NCI-H2107 (cell line): ENCODE measurements around the gene PIP5KL1.
A peak's percentile ranks its signal among the peaks of the same experiment; 100 is the strongest.

Experiments
- DNase-seq: peaks from one replicate; lab custom pipeline; 2025; lab: John Stamatoyannopoulos, UW

PIP5KL1 gene

DNA sequence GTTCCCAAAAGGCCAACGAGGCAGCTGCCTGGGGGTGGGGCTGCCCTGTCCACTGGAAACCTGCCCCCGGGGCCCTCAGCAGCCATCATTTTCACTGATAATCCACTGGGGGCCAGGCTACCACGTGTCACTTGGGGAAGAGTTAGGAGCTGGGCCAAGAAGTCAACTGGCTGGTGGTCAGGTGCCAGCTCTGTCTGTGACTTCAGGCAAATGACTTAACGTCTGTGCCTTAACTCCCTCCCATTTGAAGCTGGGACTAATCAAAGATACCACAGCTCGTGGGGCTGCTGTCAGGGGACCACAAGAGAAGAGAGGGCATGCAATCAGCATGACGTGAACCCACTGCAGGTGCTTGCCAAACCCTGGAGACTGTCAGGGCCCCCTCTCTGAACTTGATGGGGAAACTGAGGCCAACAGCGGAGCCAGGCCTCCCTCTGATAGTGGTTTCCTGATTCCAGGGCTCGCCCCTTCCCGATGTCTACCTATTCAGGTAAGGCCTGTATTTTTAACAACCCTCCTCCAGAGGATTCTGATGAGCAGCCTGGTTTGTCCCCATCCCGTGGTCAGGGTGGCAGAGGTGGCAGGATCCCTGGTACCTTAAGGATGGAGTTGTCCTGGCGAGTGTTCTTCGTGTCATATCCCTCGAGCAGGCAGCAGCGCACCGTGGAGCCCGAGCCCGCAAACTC, 19.4 kb upstream of the PIP5KL1 start:
- no peak for DNase-seq

DNA sequence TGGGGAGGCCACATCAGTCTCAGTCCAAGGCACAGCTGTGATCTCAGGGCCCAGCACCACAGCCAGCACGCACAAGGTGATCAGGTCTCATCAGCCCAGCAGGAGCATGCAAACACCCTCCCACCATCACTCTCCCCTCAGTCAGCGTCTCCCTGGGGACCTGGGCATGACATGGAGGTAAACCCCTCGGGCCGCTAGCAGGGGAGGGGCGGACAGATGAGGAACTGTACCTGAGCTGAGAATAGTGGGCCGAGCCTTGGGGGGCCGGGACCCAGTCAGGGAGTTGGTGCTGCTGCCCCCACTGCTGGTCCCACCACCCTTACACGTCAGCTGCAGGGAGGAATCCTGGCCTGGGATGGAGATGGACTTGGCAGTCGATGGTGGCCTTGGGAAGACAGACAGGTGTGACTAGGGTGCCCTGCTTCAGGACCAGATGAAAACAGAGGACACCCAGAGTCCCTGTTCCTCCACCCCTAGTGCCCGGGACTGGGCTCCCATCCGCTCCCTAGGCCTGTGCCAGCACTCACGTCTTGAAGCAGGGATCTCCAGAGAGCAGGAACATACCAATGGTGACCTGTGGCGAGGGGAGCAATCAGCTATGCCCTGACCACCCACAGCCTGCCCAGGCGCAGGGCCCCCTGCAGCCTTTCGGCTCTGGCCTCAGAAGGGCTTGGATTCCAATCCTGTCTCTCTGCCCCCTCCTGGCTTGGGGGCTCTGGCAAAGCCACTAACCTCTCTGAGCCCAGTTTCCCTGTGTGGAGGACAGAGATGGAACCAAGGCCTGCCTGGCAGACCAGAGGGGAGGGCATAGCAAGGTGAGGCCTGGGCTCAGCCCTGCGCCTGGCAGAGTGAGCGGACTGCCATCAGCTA, 17.5 kb upstream of the PIP5KL1 start:
- no peak for DNase-seq

DNA sequence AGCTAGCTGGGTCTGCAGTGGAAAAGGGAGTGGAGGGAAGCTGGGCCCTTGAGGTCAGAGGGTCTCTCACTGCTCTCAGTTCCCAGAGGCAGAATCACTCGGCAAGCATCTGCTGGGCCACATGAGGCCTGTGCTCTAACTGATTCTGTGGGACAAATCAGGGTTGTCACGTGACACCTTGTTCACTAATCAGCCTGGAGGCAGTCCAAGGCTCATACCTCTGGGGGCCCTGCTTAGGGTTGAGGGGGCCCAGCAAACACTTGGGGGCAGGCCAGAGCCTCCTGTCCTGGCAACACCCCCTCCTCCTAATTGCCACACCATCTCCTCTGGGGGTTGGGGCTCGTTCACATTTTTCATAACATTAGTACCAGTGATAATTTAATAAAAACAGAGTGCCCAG, 16.2 kb upstream of the PIP5KL1 start:
- no peak for DNase-seq

DNA sequence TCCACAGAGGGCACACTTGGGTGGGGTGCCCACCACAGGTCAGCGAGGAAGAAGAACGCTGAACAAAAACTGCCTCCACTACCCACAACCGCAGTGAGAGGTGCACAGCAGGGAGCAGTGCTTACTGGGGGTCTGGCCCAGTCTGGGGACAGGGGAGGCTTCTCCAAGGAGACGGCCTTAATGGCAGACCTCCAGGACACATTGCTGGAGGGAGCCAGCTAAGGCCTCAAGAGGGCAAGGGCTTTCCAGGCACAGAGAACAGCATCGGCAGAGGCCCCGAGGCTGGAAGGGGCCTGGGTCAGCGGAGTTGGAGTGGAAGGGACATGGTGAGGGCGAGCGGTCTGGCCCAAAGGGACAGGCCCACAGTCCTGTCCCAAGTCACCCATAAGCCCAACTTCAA, 15.4 kb upstream of the PIP5KL1 start:
- no peak for DNase-seq

DNA sequence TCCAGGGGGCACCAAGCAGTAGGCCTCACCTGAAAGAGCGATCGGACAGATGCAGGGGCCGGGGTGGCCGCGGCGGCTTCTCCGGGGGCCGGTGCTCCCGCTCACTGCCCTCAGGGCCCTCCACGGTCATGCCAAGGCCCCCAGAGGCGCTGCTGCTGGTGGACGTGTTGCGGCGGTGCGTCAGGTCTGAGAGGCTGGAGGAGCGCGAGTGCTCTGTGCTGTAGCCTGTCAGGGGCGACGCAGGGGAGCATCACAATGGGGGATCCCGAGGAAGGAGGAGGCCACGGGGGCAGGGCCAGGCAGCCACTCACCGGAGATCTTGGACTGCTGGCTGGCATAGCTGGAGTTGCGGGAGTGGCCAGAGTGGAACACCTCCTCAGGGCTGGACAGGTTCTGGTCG, 14.8 kb upstream of the PIP5KL1 start:
- no peak for DNase-seq

DNA sequence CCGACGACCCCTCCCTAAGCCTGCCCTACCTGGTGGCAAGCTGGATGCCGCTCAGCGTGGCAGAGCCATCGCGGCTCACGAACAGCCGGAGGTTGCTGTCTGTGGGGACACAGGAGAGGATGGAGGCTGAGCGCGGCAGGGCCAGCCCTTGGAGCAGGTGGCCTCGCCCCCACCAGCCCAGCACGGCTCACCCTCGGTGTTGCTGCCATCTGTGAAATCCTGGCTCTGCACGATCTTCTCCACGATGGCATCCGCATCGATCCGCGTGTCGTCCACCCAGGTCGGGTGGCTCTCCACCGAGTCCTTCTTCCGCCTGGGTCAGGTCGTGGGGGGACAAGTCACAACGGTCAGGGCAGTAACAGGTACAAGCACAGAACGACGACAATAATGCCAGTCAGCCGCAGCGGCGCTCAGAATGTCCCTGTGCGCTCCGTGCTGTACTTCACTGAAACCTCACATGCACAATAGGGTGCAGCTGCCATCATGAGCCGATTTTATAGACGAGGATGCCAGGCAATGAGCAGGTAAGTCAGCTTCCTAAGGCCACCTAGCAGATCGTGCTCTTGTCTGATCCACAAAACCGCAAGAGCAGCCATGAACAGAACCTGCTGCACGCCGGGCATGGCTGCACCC, 14.1 kb upstream of the PIP5KL1 start:
- no peak for DNase-seq

DNA sequence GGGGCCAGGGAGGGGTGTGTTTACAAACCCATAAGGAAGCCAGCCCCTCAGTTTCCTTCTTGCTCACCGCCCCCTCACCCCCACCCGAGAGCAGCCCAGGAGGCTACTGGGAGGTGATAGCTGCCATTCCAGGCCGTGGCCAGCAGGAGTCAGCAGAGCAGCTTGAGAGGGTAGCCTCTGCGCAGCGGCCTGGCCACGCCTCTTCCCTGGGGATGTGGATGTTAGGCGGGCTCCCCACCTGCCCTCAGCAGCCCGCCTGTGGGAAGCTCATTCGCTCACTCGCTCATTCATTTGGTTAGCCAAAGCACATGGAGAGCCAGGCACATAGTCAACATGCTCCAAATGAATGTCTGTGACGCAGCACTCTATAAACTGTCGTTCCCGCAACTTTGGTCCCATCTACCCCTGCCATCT, 13.2 kb upstream of the PIP5KL1 start:
- peak; percentile 80 for DNase-seq

DNA sequence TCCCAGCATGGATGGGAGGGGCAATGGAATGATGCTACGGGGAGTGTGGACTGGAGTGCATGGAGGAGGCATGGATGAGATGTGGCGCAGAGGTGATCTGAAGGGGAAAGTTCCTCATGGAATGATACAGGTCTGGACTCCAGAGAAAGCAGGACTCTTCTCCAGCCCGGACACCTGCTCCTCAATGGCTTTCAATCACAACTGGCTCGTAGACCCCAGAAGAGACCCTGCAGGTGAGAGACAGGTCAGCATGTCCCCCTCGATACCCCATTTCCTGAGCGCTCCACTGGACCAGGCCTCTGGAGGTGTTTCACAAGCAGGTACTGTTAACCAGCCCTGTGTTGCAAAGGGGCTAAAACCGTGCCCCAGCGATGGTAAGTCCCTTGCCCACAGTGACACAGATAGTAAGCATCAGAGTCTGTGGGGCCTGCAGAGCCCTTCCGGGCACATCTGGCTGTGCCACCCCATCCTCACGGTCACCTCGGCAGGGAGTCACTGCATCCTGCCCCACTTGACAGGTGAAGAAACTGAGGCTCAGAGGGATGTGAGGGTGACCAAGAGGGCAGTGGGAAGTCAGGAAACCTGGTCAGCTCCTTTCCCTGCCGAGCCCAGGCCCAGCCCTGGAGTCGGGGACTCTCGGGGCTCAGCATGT, 12.6 kb upstream of the PIP5KL1 start:
- DNase-seq, result no peak

DNA sequence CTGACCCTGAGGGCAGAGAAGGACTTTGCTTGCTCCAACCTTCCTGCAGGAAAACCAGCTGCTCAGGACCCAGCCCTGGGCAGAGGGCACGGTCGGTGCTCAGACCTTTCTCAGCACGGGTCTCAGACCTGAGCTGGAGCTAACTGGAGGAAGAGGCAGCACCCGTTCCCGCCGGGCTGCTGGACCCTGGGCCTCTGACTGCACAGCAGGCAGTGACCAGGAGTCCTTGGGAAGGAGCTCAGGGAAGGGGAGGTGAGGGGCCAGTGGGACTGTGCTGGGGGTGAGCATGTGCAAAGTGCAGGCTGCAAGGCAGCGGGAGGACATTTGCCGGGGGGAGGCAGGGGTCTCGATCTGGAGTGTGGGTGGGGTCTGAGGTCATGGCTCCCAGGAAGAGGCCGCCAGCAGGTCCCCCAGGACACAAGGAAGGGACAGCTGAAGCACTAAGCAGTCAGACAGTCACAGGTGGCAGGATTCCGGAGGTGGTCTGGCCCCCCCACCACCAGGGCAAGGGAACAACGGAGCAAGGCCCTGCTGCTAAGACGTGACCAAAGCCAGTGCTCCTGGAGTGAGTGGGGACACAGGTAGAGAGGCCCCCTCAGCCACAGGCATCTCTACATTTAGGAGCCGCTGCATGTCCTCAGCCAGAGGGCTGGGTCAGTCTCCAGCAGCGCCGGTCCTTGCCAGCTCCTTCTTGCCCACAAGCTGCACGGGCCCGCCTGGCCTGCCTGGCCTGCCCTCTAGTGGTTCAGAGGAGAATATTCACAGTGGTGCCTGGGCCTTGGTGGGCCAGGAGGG, 11.8 kb upstream of the PIP5KL1 start:
- DNase-seq, result no peak

DNA sequence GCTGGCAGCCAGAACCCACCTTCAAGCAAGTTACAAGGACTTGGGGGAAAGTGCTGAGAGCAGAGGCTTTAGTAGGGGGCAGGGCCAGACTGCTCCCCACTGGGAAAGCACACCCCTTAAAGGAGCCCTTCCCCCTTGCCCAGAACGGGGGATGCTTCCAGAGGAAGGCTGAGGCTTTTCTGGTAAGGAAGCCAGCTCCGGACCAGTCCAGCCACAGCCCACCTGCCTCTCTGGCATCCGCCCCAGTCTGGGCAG, 11.3 kb upstream of the PIP5KL1 start:
- no peak for DNase-seq

DNA sequence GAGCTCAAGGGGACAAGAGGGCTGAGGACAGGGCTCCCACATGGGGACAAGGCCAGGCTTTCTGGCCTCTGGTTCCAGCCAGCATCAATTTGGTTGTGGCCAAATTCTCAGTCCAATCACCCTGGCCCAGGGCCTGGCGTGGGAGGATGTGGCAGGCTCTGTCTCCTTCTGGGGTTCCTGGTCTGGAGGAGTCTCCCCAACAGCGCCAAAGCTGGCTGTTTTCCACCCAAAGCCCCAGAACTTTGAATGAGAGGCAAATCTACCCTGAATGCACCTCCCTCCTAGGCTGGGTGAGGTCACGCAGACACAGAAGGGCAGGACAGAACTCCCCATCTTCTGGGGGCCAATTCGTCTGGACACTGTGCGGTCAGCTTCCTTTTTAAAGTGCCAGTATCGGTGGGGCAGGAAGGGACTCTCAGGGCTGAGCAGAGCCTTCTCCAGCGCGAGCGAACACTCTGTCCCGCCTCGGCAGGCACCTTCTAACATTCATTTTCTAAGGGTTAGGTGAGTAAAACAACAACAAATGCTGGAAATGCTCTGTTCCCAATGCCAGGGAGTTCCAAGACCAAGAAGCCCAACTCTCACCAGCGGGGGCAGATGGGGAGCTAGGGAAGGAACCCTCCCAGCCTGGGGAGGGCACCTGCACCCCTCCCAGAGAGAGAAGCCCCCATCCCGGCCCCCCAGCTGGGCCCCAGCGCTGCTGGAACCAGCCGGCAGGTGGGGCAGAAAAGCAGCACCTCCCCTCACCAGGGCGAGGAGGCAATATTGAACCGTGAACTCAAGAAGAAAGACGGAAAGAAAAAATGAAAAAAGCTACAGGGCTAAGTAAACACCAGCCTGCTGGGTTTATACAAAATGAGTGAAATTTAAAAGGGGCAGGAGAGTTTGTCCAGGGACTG, 10.7 kb upstream of the PIP5KL1 start:
- no peak for DNase-seq

DNA sequence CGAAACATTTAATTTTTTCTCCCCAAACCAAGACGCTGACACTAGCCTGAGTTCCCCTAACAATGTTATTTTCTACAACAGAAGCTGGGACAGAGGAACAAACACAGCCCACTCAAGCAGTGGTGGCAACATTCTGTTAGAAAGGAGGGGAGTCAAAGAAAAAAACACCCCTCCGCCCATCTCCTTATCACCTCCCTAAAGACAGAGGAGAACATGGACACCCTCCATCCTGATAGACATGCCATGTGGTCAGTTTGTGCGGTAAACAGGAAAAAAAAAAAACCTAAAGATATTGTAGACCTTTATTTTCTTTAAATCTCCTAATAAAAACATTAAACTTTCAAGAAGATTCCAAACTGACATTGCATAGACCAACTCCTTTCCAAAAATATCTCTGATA, 10.0 kb upstream of the PIP5KL1 start:
- no peak for DNase-seq

DNA sequence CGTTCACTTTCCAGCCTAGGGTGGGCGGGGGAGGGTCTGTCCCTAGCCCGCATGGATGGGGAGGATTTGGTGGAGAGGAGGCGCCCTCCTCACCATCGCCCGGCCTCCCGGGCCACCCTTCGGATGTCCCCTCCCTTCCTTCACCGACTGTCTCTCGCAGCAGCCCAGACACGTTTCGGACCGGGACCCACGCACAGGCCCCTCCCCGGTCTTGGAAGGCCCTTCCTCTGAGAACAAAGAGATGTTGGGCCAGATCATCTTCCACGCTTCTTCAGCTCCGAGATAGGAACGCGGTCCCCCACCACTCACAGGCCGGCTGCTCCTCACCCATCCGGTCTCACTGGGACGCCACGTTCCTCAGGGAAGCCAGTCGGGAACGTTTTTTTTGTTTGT, 7.7 kb upstream of the PIP5KL1 start:
- DNase-seq, result no peak

DNA sequence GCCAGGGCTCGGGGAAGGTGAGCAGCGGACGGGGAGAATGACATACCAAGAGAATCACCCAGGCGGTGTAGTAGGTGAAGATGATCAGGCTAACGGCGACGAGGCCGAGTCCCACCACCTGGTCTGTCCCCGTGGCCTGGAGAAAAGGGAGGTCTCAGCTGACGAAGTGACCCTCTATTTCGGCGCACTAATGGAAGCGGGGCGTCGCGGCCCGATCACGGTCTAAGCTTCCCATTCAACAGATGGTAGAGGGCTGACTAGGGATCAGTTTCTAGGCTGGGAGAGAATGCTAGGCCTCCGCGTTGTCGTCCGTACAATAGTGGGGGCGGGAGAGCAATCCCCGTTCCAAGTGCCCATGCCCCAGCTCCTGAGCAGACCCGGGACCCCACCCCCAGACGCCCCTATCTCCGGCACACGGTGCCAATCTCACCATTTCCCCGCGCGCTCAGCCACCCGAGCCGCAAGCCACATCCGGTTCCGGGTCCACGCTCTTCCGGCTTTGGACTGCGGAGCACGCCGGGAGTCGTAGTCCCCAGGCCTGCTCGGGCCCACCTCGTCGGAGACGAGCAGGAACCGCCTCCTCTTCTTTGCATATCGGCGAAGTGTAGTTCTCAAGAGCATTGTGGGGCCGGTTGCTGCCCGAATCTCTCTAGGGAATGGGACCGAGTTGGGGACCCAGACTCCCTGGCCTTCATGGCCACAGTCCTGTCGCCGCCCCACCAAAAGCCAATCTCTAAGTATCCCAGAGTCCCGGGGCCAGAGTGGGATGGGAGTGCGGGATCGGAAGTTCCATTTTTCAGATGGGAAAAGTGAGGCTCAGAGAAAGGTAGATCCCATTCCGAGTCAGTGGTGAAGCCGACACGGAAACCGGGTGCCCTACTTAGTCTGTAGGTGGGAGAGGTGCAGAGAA, 7.1 kb upstream of the PIP5KL1 start, which contains the start of gene DPM2:
TSS of gene DPM2 (minus strand) at position 467 of the 910 bp plus-strand sequence. CDS start at position 433, 34 bp downstream.
- DNase-seq, result no peak

DNA sequence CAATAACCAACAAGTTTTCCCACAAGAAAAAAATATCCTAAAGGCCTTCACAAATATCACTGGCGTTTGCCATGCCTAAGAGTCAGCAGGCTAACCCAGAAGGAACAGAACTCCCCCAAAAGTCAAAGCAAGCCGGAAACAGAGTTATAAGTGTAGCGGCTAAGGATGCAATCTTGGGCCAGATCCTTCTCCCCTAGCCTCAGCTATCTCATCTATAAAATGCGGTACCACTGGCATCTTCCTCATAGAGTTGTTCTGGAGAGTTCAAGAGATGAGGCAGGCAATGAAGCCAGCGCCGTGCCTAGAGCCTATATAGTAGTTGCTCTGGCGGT, 6.4 kb upstream of the PIP5KL1 start:
- no peak for DNase-seq

DNA sequence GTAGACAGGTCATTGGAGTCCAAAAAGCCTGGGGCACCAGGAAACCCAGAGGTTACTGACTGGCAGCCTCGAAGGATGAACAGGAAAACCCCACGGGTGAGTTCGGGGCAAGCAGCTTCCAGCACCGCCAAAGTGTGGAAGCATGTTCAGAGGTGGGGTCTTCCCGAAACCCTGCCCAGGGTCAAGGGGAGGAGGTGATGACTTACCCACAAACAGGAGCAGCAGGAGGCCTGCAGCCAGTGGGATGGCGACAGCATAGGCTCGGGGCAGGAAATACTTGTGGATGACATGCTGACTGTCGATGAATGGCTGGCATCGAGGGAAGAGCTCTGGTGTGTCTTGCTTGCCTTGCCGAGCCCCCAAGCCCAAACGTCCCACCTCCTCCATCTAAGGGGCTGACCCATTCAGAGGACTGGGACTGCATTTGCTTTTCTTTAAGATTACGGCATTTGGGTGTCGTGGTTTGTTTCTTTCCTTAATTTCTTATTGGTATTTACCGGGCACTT, 5.8 kb upstream of the PIP5KL1 start:
- DNase-seq, result no peak

DNA sequence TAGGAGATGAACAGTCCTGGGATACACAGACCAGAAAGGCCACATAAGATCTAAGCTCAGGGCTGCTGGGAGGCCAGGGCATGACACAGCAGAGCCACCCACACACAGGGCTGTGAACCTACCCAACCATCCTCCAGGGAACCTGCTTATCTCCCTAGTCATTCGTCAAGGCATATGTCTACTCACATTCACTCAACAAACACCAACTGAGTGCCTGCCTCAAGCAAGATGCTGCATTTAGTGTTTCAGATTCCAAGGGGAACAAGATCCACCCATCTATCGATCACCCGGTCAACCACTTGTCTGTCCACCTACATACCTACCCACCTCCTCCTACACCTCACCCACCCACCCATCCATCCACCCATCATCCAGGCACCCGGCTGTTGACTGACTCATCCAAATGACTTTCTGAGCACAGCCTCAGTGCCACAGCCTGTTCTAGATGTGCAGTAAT, 5.2 kb upstream of the PIP5KL1 start:
- no peak for DNase-seq

DNA sequence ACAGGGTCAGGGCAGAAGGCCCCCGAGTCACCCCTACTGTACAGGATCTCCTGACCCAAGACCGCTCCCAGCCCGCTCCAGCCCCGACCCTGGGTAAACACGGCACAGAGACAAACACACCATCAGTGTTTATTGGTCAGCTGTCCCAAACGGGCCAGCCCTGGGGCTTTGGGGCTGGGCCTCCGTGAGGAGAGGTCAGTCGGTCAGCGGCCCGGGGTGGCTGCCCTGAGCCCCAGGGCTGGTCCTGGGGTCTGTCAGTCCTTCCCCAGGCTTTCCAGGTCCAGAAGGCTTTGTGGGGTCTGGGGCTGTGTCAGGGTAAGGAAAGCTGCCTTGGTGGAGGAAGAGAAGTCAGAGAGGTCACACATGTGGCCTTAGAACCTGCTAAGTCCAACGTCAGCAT, 4.4 kb upstream of the PIP5KL1 start:
- no peak for DNase-seq

DNA sequence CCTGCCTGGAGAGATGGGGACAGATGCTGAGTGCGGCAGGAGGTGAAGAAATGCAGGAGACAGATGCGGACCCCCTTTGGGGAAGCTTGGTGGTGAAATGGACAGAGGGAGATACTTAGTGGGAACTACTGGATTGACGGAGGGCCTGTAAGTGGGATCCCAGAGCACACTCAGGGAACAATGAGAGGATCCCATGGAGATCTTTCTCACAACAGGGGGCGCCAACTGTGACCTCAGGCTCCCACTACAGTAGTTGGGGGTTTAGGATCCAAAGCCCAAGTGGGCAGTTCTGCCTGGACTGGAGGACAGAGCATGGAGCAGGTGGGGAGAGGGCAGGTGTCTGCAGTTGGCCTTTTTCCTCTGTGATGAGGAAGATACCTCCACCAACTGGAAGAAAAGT, 3.7 kb upstream of the PIP5KL1 start:
- DNase-seq, result no peak
